Body of pancreas (tissue), 4 donors: Measurements from ENCODE around the gene MLXIPL. TPM values are rescaled to one million over a fixed set of nuclear protein-coding genes. Genes with fewer than 3 reads are reported as not detected.

Experiments
- ATAC-seq: fragments of 150-250 bp; one replicate; pipeline ENCODE4 v1.9.1; 2016
- DNase-seq, 4 donors: peaks; one replicate each; pipeline ENCODE4 v3.0.0-alpha.2; 2019
- H3K27ac ChIP-seq, 4 donors: fragments of 200-600 bp; sonication (generic); 1 replicate in 3 of 4; 2 replicates in 1 of 4; pipeline versions ENCODE4 v1.5.1 to v1.6.1; 2016 to 2019; ENCODE audit warnings: mild to moderate bottlenecking in 1 of 4, mixed read lengths in 1 of 4, moderate library complexity in 1 of 4
- H3K27me3 ChIP-seq, 2 donors: fragments of 200-600 bp; sonication (generic); one replicate each; pipeline ENCODE4 v1.6.0; 2016; ENCODE audit warnings: mild to moderate bottlenecking in 1 of 2
- H3K36me3 ChIP-seq, 2 donors: fragments of 200-600 bp; sonication (generic); replicated peaks in 1 of 2; 2 replicates each; pipeline ENCODE4 v1.5.1; 2016; ENCODE audit warnings: low read depth in 2 of 2; ENCODE audit not compliant: insufficient read depth in 1 of 2
- H3K4me1 ChIP-seq: fragments of 200-600 bp; sonication (generic); one replicate; pipeline ENCODE4 v1.6.0; 2016
- H3K4me3 ChIP-seq, 2 donors: fragments of 200-600 bp; sonication (generic); 1 replicate in 1 of 2; 2 replicates in 1 of 2; pipeline ENCODE4 v1.5.1; 2016 to 2019
- H3K9me3 ChIP-seq, 3 donors: fragments of 200-600 bp; sonication (generic); 1 replicate in 2 of 3; 2 replicates in 1 of 3; pipeline ENCODE4 v1.5.1; 2016
- POLR2A ChIP-seq, 3 donors: fragments of 450-650 bp; IDR thresholded peaks; one replicate each; pipeline ENCODE4 v1.6.1; 2016; ENCODE audit warnings: antibody characterized with exemption in 3 of 3, mild to moderate bottlenecking in 2 of 3
- WGBS, 2 donors: methylation state at CpG; one replicate each; pipeline ENCODE4 v1.1.5; 2017; 5-methylcytosine and 5-hydroxymethylcytosine counted together
- intact Hi-C: fragments of 100-400 bp; cut with DNase I; formaldehyde crosslinking; loops from one replicate; pipeline ENCODE4 v1.15.1; 2023
- total RNA-seq, 2 donors: library from RNA; depleted of rRNA; stranded (reverse); fragments of >200 nt; gene quantifications; one replicate each; pipeline ENCODE4 v1.1.0, GENCODE V29; 2016
- TF ChIP-seq, protein P1 (sequence below), 7 experiments: fragments of 450-650 bp in 4 of 7; fragments of 200-600 bp in 3 of 7; sonication (generic) in 3 of 7; IDR thresholded peaks; one replicate each; pipeline ENCODE4 v1.5.1; 2016 to 2019; ENCODE audit warnings: antibody characterized with exemption in 7 of 7

MLXIPL gene
- total RNA-seq, 2 donors from 2014 or later = 13.5 to 33.0 TPM

DNA sequence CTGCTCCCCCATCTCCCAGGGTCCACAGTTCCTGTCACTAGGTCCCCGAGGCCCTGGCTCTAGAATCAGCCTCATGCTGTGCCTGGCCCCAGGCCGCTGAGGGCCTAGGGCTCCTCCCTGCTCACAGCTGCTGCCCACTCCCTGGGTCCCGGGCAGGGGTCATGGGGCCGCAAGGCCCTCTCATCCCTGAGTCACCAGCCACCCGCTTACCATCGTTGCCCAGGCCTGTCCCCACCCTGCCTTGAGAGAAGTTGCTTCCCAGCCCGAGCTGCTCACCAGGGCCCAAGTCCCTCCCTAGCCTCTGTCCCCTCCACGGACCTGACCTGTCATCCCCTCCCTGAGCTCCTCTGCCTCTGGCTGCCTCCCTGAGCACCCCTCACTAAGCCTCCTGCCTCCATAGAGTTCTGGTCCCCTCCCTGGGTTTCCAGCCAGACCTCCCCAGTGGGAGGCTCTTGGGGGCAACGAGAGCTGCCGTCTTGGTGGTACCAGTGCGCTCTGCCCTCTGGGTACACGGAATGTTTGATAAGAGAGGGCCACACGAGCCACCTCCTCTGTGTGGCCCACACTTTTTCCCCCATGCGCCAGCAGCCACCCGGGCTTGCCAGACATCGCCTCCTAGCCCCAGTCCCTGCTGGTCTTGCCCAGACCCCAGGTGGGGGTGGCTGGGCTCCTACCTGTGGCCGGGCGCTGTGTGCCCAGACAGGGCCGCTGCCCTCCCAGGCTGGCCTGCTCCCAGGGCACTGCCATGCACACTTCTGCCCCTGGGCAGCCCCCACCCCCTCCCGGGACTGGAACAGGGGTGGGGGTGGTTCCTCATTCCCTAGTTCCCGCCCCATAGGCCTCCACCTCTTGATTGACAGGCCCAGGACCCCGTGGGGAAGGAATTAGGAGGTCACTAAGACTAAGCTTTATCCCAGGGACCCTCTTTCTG is 21.3 kb downstream of the MLXIPL start:
- TF ChIP-seq, protein P1, sequence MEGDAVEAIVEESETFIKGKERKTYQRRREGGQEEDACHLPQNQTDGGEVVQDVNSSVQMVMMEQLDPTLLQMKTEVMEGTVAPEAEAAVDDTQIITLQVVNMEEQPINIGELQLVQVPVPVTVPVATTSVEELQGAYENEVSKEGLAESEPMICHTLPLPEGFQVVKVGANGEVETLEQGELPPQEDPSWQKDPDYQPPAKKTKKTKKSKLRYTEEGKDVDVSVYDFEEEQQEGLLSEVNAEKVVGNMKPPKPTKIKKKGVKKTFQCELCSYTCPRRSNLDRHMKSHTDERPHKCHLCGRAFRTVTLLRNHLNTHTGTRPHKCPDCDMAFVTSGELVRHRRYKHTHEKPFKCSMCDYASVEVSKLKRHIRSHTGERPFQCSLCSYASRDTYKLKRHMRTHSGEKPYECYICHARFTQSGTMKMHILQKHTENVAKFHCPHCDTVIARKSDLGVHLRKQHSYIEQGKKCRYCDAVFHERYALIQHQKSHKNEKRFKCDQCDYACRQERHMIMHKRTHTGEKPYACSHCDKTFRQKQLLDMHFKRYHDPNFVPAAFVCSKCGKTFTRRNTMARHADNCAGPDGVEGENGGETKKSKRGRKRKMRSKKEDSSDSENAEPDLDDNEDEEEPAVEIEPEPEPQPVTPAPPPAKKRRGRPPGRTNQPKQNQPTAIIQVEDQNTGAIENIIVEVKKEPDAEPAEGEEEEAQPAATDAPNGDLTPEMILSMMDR (IDR thresholded peaks at IDR 0.05) = no peak
- TF ChIP-seq POLR2A (IDR thresholded peaks at IDR 0.05) = no peak
- H3K4me3 ChIP-seq = no peak overlapping the region
- 29 to 45% methylated on average over 5 to 16 of the region's 22 CpGs for WGBS, 2 donors
- no peaks in the 10 kb centered on the region for H3K27me3 ChIP-seq
- DNase-seq = no peak
- no peaks in the 10 kb centered on the region for H3K36me3 ChIP-seq
- intact Hi-C loops = loop anchor here (10.0 kb wide), 1 partner anchor 262 kb away; the partner anchor contains the start of gene TMEM270
- peak; percentile 9 for ATAC-seq
- no peak overlapping the region for H3K27ac ChIP-seq
- H3K9me3 ChIP-seq = no peaks in the 10 kb centered on the region
- no peaks in the 10 kb centered on the region for H3K4me1 ChIP-seq

DNA sequence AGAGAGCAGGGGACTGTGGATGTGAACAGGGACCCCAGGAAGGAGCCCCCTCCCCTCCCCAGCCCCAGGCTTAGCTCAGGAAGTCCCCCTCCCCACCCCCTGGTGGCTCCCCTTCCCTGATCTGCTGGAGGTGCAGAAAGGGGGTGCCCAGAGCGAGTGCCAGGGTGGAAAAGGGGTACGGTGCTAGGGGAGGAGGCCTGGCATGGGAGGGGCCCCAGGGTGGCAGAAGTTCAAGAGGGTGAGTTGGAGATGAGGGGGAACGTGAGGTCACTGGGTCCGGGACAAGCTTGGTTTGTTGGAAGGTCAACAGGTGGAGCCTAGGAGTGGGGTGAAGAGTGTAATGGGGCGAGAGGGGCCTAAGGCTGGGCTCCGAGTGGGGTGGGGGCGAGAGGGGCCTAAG is 24.4 kb downstream of the MLXIPL start:
- 39 to 43% methylated on average over 7 of the region's 7 CpGs for WGBS, 2 donors
- no peaks in the 10 kb centered on the region for H3K4me1 ChIP-seq
- no peak overlapping the region for H3K4me3 ChIP-seq
- intact Hi-C loops = loop anchor here (10.0 kb wide), 1 partner anchor 265 kb away; the partner anchor contains the start of gene TMEM270
- no peak for TF ChIP-seq POLR2A (IDR thresholded peaks at IDR 0.05)
- TF ChIP-seq, protein P1 (IDR thresholded peaks at IDR 0.05) = no peak
- DNase-seq = no peak
- no peaks in the 10 kb centered on the region for H3K36me3 ChIP-seq
- no peak overlapping the region for H3K27ac ChIP-seq
- H3K27me3 ChIP-seq = no peaks in the 10 kb centered on the region
- H3K9me3 ChIP-seq = no peaks in the 10 kb centered on the region
- peak; percentile 14 for ATAC-seq

DNA sequence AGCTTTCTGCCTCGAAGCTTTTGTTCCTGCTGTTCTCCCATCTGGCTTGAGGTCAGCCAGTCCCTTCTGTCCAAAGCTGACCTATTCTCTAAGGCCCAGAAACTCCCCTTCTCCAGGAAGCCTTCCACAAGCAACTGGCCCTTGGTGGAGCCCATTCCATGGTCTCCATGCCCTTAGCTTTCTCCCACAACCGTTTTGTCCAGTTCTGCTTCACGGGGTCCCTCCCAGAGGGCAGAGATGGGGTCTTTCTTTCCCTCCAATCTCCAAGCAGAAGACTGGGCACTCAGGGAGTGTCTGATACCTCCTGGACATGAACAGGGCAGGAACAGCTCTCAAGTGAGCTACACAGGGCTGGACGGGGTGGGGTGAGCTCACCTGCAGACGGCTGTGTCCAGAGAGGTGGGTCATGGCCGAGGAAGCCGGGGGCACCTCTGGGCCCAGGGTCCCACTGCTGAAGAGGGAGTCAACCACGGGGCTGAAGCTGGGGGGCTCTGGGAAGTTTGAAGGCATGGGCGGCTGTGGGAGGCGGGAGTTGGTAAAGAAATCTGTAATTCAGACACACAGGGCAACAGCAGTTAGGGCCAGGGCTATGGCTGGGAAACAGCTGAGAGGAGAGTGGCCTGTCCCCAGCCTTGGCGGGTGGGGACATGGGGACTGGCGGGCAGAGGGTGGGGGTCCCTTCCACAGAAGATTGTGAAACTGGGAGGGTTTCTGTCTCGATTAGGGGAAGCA is 25.0 kb downstream of the MLXIPL start:
- WGBS, 2 donors = 66 to 70% methylated on average over 13 of the region's 13 CpGs
- DNase-seq (no peak), ATAC-seq (no peak)
- intact Hi-C loops = no loop called here
- Histone ChIP-seq H3K27ac (no peak overlapping the region), H3K4me1 (no peaks in the 10 kb centered on the region), H3K27me3 (no peaks in the 10 kb centered on the region), H3K9me3 (no peaks in the 10 kb centered on the region), H3K4me3 (no peak overlapping the region), H3K36me3 (no peaks in the 10 kb centered on the region)
- no peak for TF ChIP-seq POLR2A (IDR thresholded peaks at IDR 0.05)
- TF ChIP-seq, protein P1 (IDR thresholded peaks at IDR 0.05) = no peak

DNA sequence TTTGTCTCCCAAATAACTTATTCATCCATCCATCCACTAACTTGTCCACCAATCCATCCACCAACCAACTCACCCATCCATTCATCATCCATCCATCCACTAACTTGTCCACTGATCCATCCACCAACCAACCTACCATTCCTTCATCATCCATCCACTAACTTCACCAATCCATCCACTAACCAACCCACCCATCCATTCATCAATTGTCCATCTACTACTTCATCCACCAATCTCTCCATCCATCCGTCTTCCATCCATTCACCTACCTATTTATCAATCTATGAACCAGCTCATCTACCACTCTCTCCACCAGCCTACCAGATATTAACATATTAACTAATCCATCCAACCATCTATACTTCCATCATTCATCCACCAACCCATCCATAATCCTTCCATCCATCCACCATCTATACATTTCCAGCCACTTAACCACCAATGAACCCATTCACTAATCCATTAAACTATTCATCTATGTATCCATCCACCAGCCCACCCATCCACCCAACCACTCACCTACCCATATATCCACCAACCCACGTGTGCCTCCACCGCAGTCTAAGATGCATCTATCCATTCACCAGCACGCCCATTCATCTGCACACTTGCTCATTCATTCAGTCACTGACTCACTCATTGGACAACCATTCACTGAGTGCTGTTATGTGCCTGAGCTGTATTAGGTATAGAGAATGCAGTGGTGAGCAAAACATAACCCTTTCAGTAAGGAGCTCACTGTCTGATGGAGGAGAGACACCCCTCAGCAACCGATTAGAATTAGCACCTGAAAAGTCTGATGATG is 26.1 kb downstream of the MLXIPL start:
- 81 to 83% methylated on average over 5 of the region's 5 CpGs for WGBS, 2 donors
- Histone ChIP-seq H3K27me3 (no peaks in the 10 kb centered on the region), H3K9me3 (no peaks in the 10 kb centered on the region), H3K4me3 (no peak overlapping the region), H3K36me3 (no peaks in the 10 kb centered on the region), H3K27ac (no peak overlapping the region), H3K4me1 (no peaks in the 10 kb centered on the region)
- DNase-seq (no peak), ATAC-seq (no peak)
- intact Hi-C loops = no loop called here
- TF ChIP-seq, protein P1 (IDR thresholded peaks at IDR 0.05) = no peak
- TF ChIP-seq POLR2A (IDR thresholded peaks at IDR 0.05) = no peak
